Transverse colon (tissue), 4 donors: ENCODE results near the gene IGSF6. TPM values are rescaled to one million over a fixed set of nuclear protein-coding genes. Genes with fewer than 3 reads are reported as not detected.

Source experiments
- DNase-seq: peaks from one replicate; pipeline ENCODE4 v3.0.0-alpha.2; 2019
- H3K27ac ChIP-seq, 4 donors: fragments of 200-600 bp; sonication (generic); 2 replicates each; pipeline ENCODE4 v1.5.1; 2016 to 2018; ENCODE audit warnings: inconsistent platforms in 4 of 4
- H3K27me3 ChIP-seq: fragments of 200-600 bp; sonication (generic); 2 replicates; pipeline ENCODE4 v1.5.1; 2017; ENCODE audit warnings: inconsistent platforms
- H3K36me3 ChIP-seq, 4 donors: fragments of 200-600 bp; sonication (generic); 2 replicates each; pipeline ENCODE4 v1.5.1; 2017 to 2019; ENCODE audit warnings: inconsistent platforms in 4 of 4
- H3K4me1 ChIP-seq, 4 donors: fragments of 200-600 bp; sonication (generic); 2 replicates each; pipeline ENCODE4 v1.5.1; 2017 to 2020; ENCODE audit warnings: inconsistent platforms in 4 of 4
- H3K4me3 ChIP-seq, 4 donors: fragments of 200-600 bp; sonication (generic); 1 replicate in 1 of 4; 2 replicates in 3 of 4; pipeline versions ENCODE4 v1.5.1 to v1.6.1; 2017 to 2019; ENCODE audit warnings: inconsistent platforms in 4 of 4
- H3K9me3 ChIP-seq, 2 donors: fragments of 200-600 bp; sonication (generic); 2 replicates each; pipeline ENCODE4 v1.5.1; 2017 to 2019; ENCODE audit warnings: inconsistent platforms in 2 of 2
- EP300 ChIP-seq: sonication (generic); formaldehyde crosslinking; IDR thresholded peaks from one replicate; pipeline ENCODE4 v1.6.1; 2017; ENCODE audit warnings: antibody characterized with exemption, low read depth
- POLR2A ChIP-seq: fragments of 450-650 bp; IDR thresholded peaks from one replicate; pipeline ENCODE4 v1.6.1; 2016; ENCODE audit warnings: antibody characterized with exemption, mild to moderate bottlenecking, moderate library complexity
- POLR2AphosphoS5 ChIP-seq, 3 donors: sonication (generic); formaldehyde crosslinking; IDR thresholded peaks; one replicate each; pipeline ENCODE4 v1.6.1; 2016; ENCODE audit warnings: antibody characterized with exemption in 3 of 3
- WGBS, 2 donors: methylation state at CpG; one replicate each; pipeline ENCODE4 v1.1.5; 2018; ENCODE audit warnings: low coverage in 1 of 2; 5-methylcytosine and 5-hydroxymethylcytosine counted together
- in situ Hi-C, 4 donors: fragments of 200-750 bp; cut with MboI; loops; one replicate each; pipeline versions ENCODE4 v1.15.0 to v1.15.1; 2017; ENCODE audit warnings: low sequenced_read_pairs in 3 of 4, low pct_ligation_motif_present in 1 of 4, low pct_unique_long_range_greater_than_20kb in 1 of 4
- intact Hi-C: fragments of 100-400 bp; cut with DNase I; formaldehyde crosslinking; loops from one replicate; pipeline ENCODE4 v1.15.1; 2023; ENCODE audit warnings: low total_unique reads
- total RNA-seq, 4 donors: library from RNA; depleted of rRNA; stranded (reverse); fragments of >200 nt; gene quantifications; one replicate each; pipeline ENCODE4 v1.1.0, GENCODE V29; 2016
- TF ChIP-seq, protein P1 (sequence below), 5 experiments: fragments of 200-600 bp in 3 of 5; fragments of 450-650 bp in 2 of 5; sonication (generic) in 3 of 5; IDR thresholded peaks; 1 replicate in 2 of 5; 2 replicates in 3 of 5; pipeline ENCODE4 v1.5.1; 2016 to 2017; ENCODE audit warnings: antibody characterized with exemption in 5 of 5, inconsistent platforms in 3 of 5, mild to moderate bottlenecking in 2 of 5, moderate library complexity in 1 of 5

Gene IGSF6, protein sequence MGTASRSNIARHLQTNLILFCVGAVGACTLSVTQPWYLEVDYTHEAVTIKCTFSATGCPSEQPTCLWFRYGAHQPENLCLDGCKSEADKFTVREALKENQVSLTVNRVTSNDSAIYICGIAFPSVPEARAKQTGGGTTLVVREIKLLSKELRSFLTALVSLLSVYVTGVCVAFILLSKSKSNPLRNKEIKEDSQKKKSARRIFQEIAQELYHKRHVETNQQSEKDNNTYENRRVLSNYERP
- total RNA-seq: 1 to 10 TPM in 3 of 4 donors, not detected in 1; 1.2 to 2.4 (median 2.2) TPM

- intact Hi-C loops: no loop called here
- Histone ChIP-seq H3K27ac (peak within 1 kb of the TSS in 1 of 4 donors; percentile 24), H3K9me3 (no peaks in the 10 kb centered on the region), H3K27me3 (no peaks in the 10 kb centered on the region), H3K4me1 (peaks cover 0 to 7% (median 5%) of the 10 kb centered on the region in 4 donors), H3K4me3 (peak within 1 kb of the TSS in 1 of 4 donors; percentile 5), H3K36me3 (peaks cover 0 to 5% (median 0%) of the 10 kb centered on the region in 4 donors)
- DNase-seq: no peak
- TF ChIP-seq POLR2AphosphoS5 (IDR thresholded peaks at IDR 0.05) (peak in 1 of 3 donors; percentile 5), EP300 (no peak), POLR2A (peak; percentile 34)
- TF ChIP-seq, protein P1, sequence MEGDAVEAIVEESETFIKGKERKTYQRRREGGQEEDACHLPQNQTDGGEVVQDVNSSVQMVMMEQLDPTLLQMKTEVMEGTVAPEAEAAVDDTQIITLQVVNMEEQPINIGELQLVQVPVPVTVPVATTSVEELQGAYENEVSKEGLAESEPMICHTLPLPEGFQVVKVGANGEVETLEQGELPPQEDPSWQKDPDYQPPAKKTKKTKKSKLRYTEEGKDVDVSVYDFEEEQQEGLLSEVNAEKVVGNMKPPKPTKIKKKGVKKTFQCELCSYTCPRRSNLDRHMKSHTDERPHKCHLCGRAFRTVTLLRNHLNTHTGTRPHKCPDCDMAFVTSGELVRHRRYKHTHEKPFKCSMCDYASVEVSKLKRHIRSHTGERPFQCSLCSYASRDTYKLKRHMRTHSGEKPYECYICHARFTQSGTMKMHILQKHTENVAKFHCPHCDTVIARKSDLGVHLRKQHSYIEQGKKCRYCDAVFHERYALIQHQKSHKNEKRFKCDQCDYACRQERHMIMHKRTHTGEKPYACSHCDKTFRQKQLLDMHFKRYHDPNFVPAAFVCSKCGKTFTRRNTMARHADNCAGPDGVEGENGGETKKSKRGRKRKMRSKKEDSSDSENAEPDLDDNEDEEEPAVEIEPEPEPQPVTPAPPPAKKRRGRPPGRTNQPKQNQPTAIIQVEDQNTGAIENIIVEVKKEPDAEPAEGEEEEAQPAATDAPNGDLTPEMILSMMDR (IDR thresholded peaks at IDR 0.05): no peak
- 92 to 96% methylated on average over 6 of the region's 6 CpGs for WGBS, 2 donors
- in situ Hi-C loops: no loop called here
Measured at GRCh38 chr16:21652453-21652852, at the start of gene IGSF6. Gene IGSF6 (minus strand): TSS chr16:21652608. CDS start chr16:21652598, 10 bp downstream.

- H3K27me3 ChIP-seq: no peaks in the 10 kb centered on the region
- H3K36me3 ChIP-seq: no peaks in the 10 kb centered on the region
- no peak for TF ChIP-seq POLR2AphosphoS5 (IDR thresholded peaks at IDR 0.05)
- no peak for TF ChIP-seq POLR2A
- TF ChIP-seq EP300: no peak
- TF ChIP-seq, protein P1 (IDR thresholded peaks at IDR 0.05): no peak
- H3K4me1 ChIP-seq: no peaks in the 10 kb centered on the region
- in situ Hi-C loops: loop anchor here in 2 of 4 donors (5.0 to 25.0 kb wide), 2 partner anchors 44 to 114 kb away; partner anchors contain the start of gene METTL9 (in 2 of the 2)
- 17 to 45% methylated on average over 1 to 2 of the region's 2 CpGs for WGBS, 2 donors
- no peaks in the 10 kb centered on the region for H3K9me3 ChIP-seq
- DNase-seq: no peak
- no peak overlapping the region for H3K27ac ChIP-seq
- no peak overlapping the region for H3K4me3 ChIP-seq
- intact Hi-C loops: no loop called here
Measured at GRCh38 chr16:21701271-21701670, 48.9 kb upstream of the IGSF6 start.

- Histone ChIP-seq H3K4me3 (no peak overlapping the region), H3K36me3 (no peaks in the 10 kb centered on the region), H3K4me1 (no peaks in the 10 kb centered on the region), H3K27me3 (no peaks in the 10 kb centered on the region), H3K27ac (no peak overlapping the region), H3K9me3 (no peaks in the 10 kb centered on the region)
- TF ChIP-seq, protein P1 (IDR thresholded peaks at IDR 0.05): no peak
- TF ChIP-seq POLR2AphosphoS5 (IDR thresholded peaks at IDR 0.05): no peak
- no peak for TF ChIP-seq EP300
- TF ChIP-seq POLR2A: no peak
- WGBS, 2 donors: 76% methylated on average over 9 of the region's 9 CpGs
- intact Hi-C loops: loop anchor here (5.0 kb wide), 1 partner anchor 106 kb away; no protein-coding TSS in a partner anchor
- in situ Hi-C loops: no loop called here
- no peak for DNase-seq
Measured at GRCh38 chr16:21698169-21699032, 46.0 kb upstream of the IGSF6 start.

GRCh38 chr16:21697032-21697431 is 44.6 kb upstream of the IGSF6 start:
- H3K27ac ChIP-seq: no peak overlapping the region
- H3K4me1 ChIP-seq: no peaks in the 10 kb centered on the region
- no peaks in the 10 kb centered on the region for H3K9me3 ChIP-seq
- in situ Hi-C loops (no loop called here), intact Hi-C loops (loop anchor here (5.0 kb wide), 1 partner anchor 105 kb away; no protein-coding TSS in a partner anchor)
- TF ChIP-seq POLR2AphosphoS5 (IDR thresholded peaks at IDR 0.05): no peak
- no peak for TF ChIP-seq EP300
- TF ChIP-seq, protein P1 (IDR thresholded peaks at IDR 0.05): no peak
- TF ChIP-seq POLR2A: no peak
- H3K36me3 ChIP-seq: no peaks in the 10 kb centered on the region
- no peaks in the 10 kb centered on the region for H3K27me3 ChIP-seq
- H3K4me3 ChIP-seq: no peak overlapping the region
- 93 to 100% methylated on average over 1 to 5 of the region's 5 CpGs for WGBS, 2 donors
- no peak for DNase-seq
